Gastroesophageal sphincter (tissue), 4 donors: ENCODE results near the gene HCRTR1. TPM values are rescaled to one million over a fixed set of nuclear protein-coding genes. Genes with fewer than 3 reads are reported as not detected.

ENCODE experiments used
- ATAC-seq: fragments of 150-250 bp; one replicate; pipeline ENCODE4 v1.9.1; 2016; ENCODE audit warnings: mild to moderate bottlenecking, moderate library complexity
- H3K27ac ChIP-seq, 4 donors: fragments of 200-600 bp; sonication (generic) in 3 of 4; 1 replicate in 3 of 4; 2 replicates in 1 of 4; pipeline ENCODE4 v1.5.1; 2016 to 2019
- H3K27me3 ChIP-seq: fragments of 200-600 bp; sonication (generic); one replicate; pipeline ENCODE4 v1.5.1; 2019
- H3K36me3 ChIP-seq, 2 donors: fragments of 200-600 bp; sonication (generic); one replicate each; pipeline ENCODE4 v1.5.1; 2019; ENCODE audit warnings: control low read depth in 1 of 2
- H3K4me1 ChIP-seq, 3 donors: fragments of 200-600 bp; sonication (generic); 1 replicate in 2 of 3; 2 replicates in 1 of 3; pipeline ENCODE4 v1.5.1; 2016 to 2019; ENCODE audit warnings: control low read depth in 2 of 3
- H3K4me3 ChIP-seq, 2 donors: fragments of 200-600 bp; sonication (generic); one replicate each; pipeline ENCODE4 v1.5.1; 2019; ENCODE audit warnings: mild to moderate bottlenecking in 1 of 2, moderate library complexity in 1 of 2
- H3K9me3 ChIP-seq, 3 donors: fragments of 200-600 bp; sonication (generic); one replicate each; pipeline ENCODE4 v1.5.1; 2017 to 2019; ENCODE audit warnings: control low read depth in 2 of 3
- CTCF ChIP-seq, 4 experiments: fragments of 200-600 bp in 2 of 4; fragments of 450-650 bp in 2 of 4; sonication (generic) in 1 of 4; IDR thresholded peaks; one replicate each; pipeline ENCODE4 v1.5.1; 2017 to 2019; ENCODE audit warnings: antibody characterized with exemption in 4 of 4, mild to moderate bottlenecking in 2 of 4, moderate library complexity in 2 of 4
- EP300 ChIP-seq: sonication (generic); formaldehyde crosslinking; IDR thresholded peaks from one replicate; pipeline ENCODE4 v1.6.1; 2017; ENCODE audit warnings: antibody characterized with exemption, mild to moderate bottlenecking
- POLR2A ChIP-seq, 2 donors: fragments of 450-650 bp; IDR thresholded peaks; one replicate each; pipeline ENCODE4 v1.6.1; 2017; ENCODE audit warnings: antibody characterized with exemption in 2 of 2, mild to moderate bottlenecking in 2 of 2, moderate library complexity in 1 of 2
- POLR2AphosphoS5 ChIP-seq: sonication (generic); formaldehyde crosslinking; IDR thresholded peaks from one replicate; pipeline ENCODE4 v1.6.1; 2017; ENCODE audit warnings: antibody characterized with exemption
- WGBS, 2 donors: methylation state at CpG; one replicate each; pipeline ENCODE4 v1.1.5; 2018; ENCODE audit warnings: low coverage in 1 of 2; 5-methylcytosine and 5-hydroxymethylcytosine counted together
- total RNA-seq, 4 donors: library from RNA; depleted of rRNA; stranded (reverse); fragments of >200 nt; gene quantifications; one replicate each; pipeline ENCODE4 v1.1.0, GENCODE V29; 2016

The HCRTR1 gene
- total RNA-seq, 4 donors from 2014 or later, result 0.23 to 0.82 (median 0.67) TPM; not detected in 1

GRCh38 chr1:31607360-31607759, 10.1 kb upstream of the HCRTR1 start:
- no peak overlapping the region for H3K27ac ChIP-seq
- H3K36me3 ChIP-seq, result no peaks in the 10 kb centered on the region
- H3K27me3 ChIP-seq, result no peaks in the 10 kb centered on the region
- no peaks in the 10 kb centered on the region for H3K4me1 ChIP-seq
- no peak for ATAC-seq
- H3K4me3 ChIP-seq, result no peak overlapping the region
- 80 to 87% methylated on average over 3 to 4 of the region's 5 CpGs for WGBS, 2 donors
- no peaks in the 10 kb centered on the region for H3K9me3 ChIP-seq
- TF ChIP-seq EP300 (no peak), CTCF (IDR thresholded peaks at IDR 0.05) (no peak), POLR2AphosphoS5 (no peak), POLR2A (IDR thresholded peaks at IDR 0.05) (no peak)

DNA sequence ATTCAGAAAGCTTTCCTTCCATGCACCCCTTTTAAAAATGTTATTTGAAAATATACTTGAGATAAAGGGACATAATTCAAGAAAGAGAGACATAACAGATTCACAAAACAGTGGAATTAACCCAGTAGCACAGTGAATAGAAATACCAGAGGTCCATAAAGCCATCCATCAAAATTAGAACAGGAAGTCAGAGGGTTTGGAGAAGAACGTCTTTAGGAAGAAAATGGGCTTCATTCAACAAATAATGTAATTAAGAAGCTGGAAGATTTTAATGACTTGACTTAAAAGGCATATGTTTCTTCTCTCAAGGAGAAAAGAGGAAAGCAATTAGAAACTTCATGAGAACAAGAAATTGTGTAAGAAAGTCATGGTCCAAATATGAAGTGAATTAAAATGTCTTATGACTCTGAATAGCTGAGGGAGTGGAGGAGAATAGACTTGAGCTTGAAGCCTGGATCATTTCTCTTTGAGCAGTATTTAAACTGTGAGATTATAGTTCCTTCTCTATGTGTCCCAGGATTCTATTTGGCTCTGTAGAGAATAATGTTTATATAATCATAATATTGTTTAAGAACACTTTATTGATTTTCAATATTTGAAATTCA, 7.9 kb upstream of the HCRTR1 start:
- H3K9me3 ChIP-seq, result no peaks in the 10 kb centered on the region
- no peaks in the 10 kb centered on the region for H3K36me3 ChIP-seq
- H3K27ac ChIP-seq, result no peak overlapping the region
- H3K4me1 ChIP-seq, result no peaks in the 10 kb centered on the region
- no peak for ATAC-seq
- peaks cover under 1% of the 10 kb centered on the region for H3K27me3 ChIP-seq
- TF ChIP-seq EP300, result no peak
- TF ChIP-seq CTCF (IDR thresholded peaks at IDR 0.05), result no peak
- TF ChIP-seq POLR2A (IDR thresholded peaks at IDR 0.05), result no peak
- no peak for TF ChIP-seq POLR2AphosphoS5
- H3K4me3 ChIP-seq, result no peak overlapping the region
- 0 to 12% methylated on average over 1 of the region's 1 CpG for whole genome bisulfite sequencing, 2 donors

DNA sequence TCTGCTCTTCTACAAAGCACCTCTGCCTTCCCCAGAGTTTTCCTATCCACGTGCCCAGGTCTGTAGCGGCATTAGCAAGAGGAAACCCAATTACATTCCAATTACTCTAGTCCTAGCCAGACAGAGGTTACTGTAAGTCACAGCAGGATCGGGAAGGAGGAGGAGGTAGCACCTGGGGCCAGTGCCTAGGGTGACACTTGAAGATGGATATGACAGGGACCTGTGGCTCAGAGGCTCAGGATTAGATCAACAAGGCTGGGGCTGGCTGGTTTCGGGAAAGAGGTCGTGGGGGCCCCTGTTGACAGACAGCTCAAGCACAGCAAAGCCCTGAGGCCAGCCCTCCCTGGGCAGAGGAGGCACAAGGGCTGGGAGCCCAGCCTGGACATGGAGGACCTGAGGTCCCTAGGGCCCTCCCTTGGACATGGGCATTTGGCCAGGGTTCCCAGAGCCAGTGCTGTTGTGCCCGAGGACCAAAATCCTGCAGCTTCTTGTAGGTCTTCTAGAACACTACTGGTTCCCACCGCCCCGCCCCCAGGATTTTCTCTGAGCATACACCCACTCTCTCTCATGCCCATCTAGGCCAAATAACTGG, 3.0 kb upstream of the HCRTR1 start:
- no peak for ATAC-seq
- H3K36me3 ChIP-seq, result no peaks in the 10 kb centered on the region
- H3K4me3 ChIP-seq, result no peak overlapping the region
- H3K9me3 ChIP-seq, result no peaks in the 10 kb centered on the region
- no CpG with 5 or more reads among the region's 8 CpGs for WGBS, 2 donors
- TF ChIP-seq CTCF (IDR thresholded peaks at IDR 0.05) (no peak), POLR2A (IDR thresholded peaks at IDR 0.05) (no peak), POLR2AphosphoS5 (no peak), EP300 (no peak)
- H3K27me3 ChIP-seq, result peaks cover 44% of the 10 kb centered on the region
- no peak overlapping the region for H3K27ac ChIP-seq
- H3K4me1 ChIP-seq, result peaks cover 0 to 14% (median 11%) of the 10 kb centered on the region in 3 donors

- ATAC-seq, result no peak
- H3K9me3 ChIP-seq, result no peaks in the 10 kb centered on the region
- 92% methylated on average over 2 of the region's 6 CpGs; no CpG with 5 or more reads in 1 of the 2 donors for WGBS, 2 donors
Observed at GRCh38 chr1:31615414-31615813, 2.1 kb upstream of the HCRTR1 start.

More at GRCh38 chr1:31615414-31615813, 2.1 kb upstream of the HCRTR1 start:
- TF ChIP-seq CTCF (IDR thresholded peaks at IDR 0.05) (no peak), POLR2AphosphoS5 (no peak), EP300 (no peak), POLR2A (IDR thresholded peaks at IDR 0.05) (no peak)
- Histone ChIP-seq H3K4me1 (peaks cover 0 to 14% (median 11%) of the 10 kb centered on the region in 3 donors), H3K36me3 (no peaks in the 10 kb centered on the region), H3K27me3 (peaks cover 44% of the 10 kb centered on the region), H3K4me3 (no peak overlapping the region), H3K27ac (no peak overlapping the region)
